Thymus (tissue), 14 donors: ENCODE measurements around the gene HERC3. TPM values are rescaled to one million over a fixed set of nuclear protein-coding genes. Genes with fewer than 3 reads are reported as not detected.

Source experiments
- DNase-seq, 9 donors: peaks; one replicate each; pipeline ENCODE4 v3.0.0-alpha.2; 2013; ENCODE audit warnings: low spot score in 9 of 9, low read depth in 6 of 9, missing footprints in 1 of 9
- H3K27ac ChIP-seq, 2 donors: one replicate each; pipeline ENCODE4 v1.5.1; 2013; ENCODE audit warnings: control low read depth in 1 of 2, low read depth in 1 of 2, low read length in 1 of 2, mild to moderate bottlenecking in 1 of 2, moderate library complexity in 1 of 2
- H3K27me3 ChIP-seq, 2 donors: one replicate each; pipeline ENCODE4 v1.5.1; 2013; ENCODE audit warnings: low read length in 1 of 2; ENCODE audit not compliant: control insufficient read depth in 2 of 2, insufficient read depth in 1 of 2
- H3K36me3 ChIP-seq, 2 donors: one replicate each; pipeline ENCODE4 v1.5.1; 2013; ENCODE audit warnings: low read length in 1 of 2, mild to moderate bottlenecking in 1 of 2, moderate library complexity in 1 of 2; ENCODE audit not compliant: control insufficient read depth in 2 of 2, insufficient read depth in 2 of 2
- H3K4me1 ChIP-seq, 2 donors: one replicate each; pipeline ENCODE4 v1.5.1; 2013; ENCODE audit warnings: low read length in 2 of 2; ENCODE audit not compliant: control insufficient read depth in 2 of 2, insufficient read depth in 2 of 2
- H3K4me3 ChIP-seq, 2 donors: one replicate each; pipeline ENCODE4 v1.5.1; 2013; ENCODE audit warnings: low read length in 2 of 2, control low read depth in 1 of 2, mild to moderate bottlenecking in 1 of 2
- H3K9me3 ChIP-seq, 2 donors: one replicate each; pipeline ENCODE4 v1.5.1; 2013; ENCODE audit warnings: low read length in 1 of 2, mild to moderate bottlenecking in 1 of 2; ENCODE audit not compliant: control insufficient read depth in 2 of 2, insufficient read depth in 1 of 2
- WGBS: extraction: QIAGEN DNeasy Blood & Tissue Kit; methylation state at CpG from one replicate; pipeline ENCODE4 v1.1.7; 2013; 5-methylcytosine and 5-hydroxymethylcytosine counted together
- long read RNA-seq, 10 donors: transcript quantifications; one replicate each; lab custom pipeline, GENCODE V29; 2026
- polyA plus RNA-seq: library from polyadenylated mRNA; stranded (reverse); fragments of 200-250 nt; gene quantifications from one replicate; pipeline ENCODE4 v1.2.3, GENCODE V29; 2013
- total RNA-seq: library from RNA; stranded (reverse); fragments of 120-200 nt; gene quantifications from one replicate; pipeline ENCODE4 v1.2.4, GENCODE V29; 2013
- donor health status: healthy.

The HERC3 gene
- total RNA-seq (10.8 TPM), polyA plus RNA-seq (9.1 TPM)
- long read RNA-seq, donor 1 = 0 reads
- long read RNA-seq, donor 2 = 0 reads
- long read RNA-seq, donor 3, full-length matches to known transcripts = 2 of 11 reads
- long read RNA-seq, donor 3, partial matches to known transcripts = 9 of 11 reads
- long read RNA-seq, donor 3, other reads (novel, unspliced or antisense) = 0 of 11 reads
- long read RNA-seq, donor 4, full-length matches to known transcripts = 1 of 1 reads
- long read RNA-seq, donor 4, partial matches to known transcripts = 0 of 1 reads
- long read RNA-seq, donor 4, other reads (novel, unspliced or antisense) = 0 of 1 reads
- long read RNA-seq, donor 5 = 0 reads
- long read RNA-seq, donor 6, partial matches to known transcripts = 18 of 18 reads
- long read RNA-seq, donor 6, other reads (novel, unspliced or antisense) = 0 of 18 reads
- long read RNA-seq, donor 7, full-length matches to known transcripts = 1 of 1 reads
- long read RNA-seq, donor 7, partial matches to known transcripts = 0 of 1 reads
- long read RNA-seq, donor 7, other reads (novel, unspliced or antisense) = 0 of 1 reads
- long read RNA-seq, donor 8, full-length matches to known transcripts = 1 of 1 reads
- long read RNA-seq, donor 8, partial matches to known transcripts = 0 of 1 reads
- long read RNA-seq, donor 8, other reads (novel, unspliced or antisense) = 0 of 1 reads
- long read RNA-seq, donor 9 = 0 reads
- long read RNA-seq, donor 10 = 0 reads

DNA sequence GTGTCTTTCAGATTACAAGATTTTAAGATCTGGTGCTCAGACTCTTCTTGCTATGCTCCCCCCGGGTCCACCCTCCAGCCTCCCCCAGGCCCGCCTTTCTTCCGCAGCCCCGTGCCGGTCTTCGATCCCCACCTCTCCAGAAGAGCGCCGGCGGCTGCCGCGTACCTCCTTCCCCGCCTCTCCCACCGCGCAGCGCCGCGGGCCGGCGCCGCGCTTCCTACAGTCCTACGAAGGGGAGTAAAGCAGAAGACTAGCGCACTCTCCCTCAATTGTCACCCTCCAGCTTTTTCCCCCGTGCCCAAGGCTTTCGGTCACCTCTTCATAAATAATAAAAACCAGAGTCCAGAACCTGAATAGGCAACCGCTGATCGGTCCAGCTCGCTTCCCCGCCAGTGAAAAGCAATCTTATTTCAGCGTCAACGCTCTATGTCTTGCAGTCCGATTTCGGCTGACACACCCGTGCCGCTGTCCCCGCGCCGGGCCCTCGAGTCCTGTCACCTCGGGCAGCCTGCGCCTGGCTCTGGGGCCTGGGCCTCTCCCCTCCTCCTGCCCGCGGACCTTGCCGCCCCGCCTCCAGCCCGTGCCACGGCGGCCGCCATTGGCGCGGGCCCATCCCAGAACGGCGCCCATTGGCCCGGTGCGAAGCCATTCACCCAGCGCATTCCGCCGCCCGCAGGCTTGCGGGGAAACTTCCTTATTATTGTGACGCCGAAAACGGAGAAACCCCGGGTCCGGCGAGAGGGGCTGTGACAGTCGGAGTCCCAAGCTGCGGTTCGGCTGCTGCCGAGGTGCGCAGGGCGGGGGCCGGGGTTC, at the start of gene HERC3:
HERC3 (plus strand) TSS at position 694 of the 813 bp plus-strand sequence. CDS start 13,344 bp downstream, outside the sequence.
- Histone ChIP-seq H3K4me1 (peaks cover 10 to 12% of the 10 kb centered on the region in 2 donors), H3K27ac (peak within 1 kb of the TSS; percentile 71 to 91), H3K9me3 (no peaks in the 10 kb centered on the region), H3K4me3 (peak within 1 kb of the TSS; percentile 78 to 96), H3K27me3 (peaks cover 4 to 14% of the 10 kb centered on the region in 2 donors), H3K36me3 (peaks cover 4 to 8% of the 10 kb centered on the region in 2 donors)
- WGBS = under 1% methylated on average over 73 of the region's 73 CpGs
- DNase-seq = peak; percentile 66 to 94 (median 81)

DNA sequence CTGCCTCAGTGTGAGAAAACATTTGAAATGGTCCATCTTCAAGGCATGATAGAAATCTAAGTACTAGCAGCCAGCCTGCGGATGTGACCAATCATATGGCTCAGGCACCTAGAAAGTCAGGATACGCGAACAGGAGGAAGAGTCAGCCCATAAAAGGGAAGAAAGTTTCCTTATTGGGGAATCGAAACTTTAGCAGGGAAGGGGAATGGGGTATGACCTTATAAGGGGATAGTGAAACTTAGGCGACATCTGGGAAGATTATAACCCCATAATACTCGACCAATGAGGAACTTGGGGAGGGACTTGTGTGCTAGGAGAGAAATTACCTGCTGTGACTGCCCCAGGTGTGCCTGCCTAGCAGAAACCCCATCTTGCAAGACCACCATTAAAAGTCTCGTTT, 42.5 kb upstream of the HERC3 start:
- Histone ChIP-seq H3K9me3 (no peaks in the 10 kb centered on the region), H3K27ac (no peak overlapping the region), H3K4me3 (no peak overlapping the region), H3K4me1 (no peaks in the 10 kb centered on the region), H3K36me3 (no peaks in the 10 kb centered on the region), H3K27me3 (no peaks in the 10 kb centered on the region)
- DNase-seq = no peak
- WGBS = 95% methylated on average over 7 of the region's 7 CpGs

DNA sequence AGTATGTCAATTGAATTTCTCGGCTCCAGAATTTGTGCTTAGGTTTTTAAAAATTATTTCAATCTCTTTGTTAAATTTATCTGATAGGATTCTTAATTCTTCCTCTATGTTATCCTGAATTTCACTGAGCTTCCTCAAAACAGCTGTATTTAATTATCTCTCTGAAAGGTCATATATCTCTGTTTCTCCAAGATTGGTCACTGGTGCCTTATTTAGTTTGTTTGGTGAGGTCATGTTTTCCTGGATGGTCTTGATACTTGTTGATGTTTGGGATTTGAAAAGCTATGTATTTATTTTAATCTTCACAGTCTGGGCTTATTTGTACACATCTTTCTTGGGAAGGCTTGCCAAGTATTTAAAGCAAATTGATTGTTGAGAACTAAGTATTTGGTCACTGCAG, 24.7 kb upstream of the HERC3 start:
- WGBS = 98% methylated on average over 1 of the region's 1 CpG
- no peak overlapping the region for H3K4me3 ChIP-seq
- no peaks in the 10 kb centered on the region for H3K36me3 ChIP-seq
- H3K27me3 ChIP-seq = no peaks in the 10 kb centered on the region
- no peaks in the 10 kb centered on the region for H3K9me3 ChIP-seq
- H3K27ac ChIP-seq = no peak overlapping the region
- DNase-seq = no peak
- no peaks in the 10 kb centered on the region for H3K4me1 ChIP-seq

DNA sequence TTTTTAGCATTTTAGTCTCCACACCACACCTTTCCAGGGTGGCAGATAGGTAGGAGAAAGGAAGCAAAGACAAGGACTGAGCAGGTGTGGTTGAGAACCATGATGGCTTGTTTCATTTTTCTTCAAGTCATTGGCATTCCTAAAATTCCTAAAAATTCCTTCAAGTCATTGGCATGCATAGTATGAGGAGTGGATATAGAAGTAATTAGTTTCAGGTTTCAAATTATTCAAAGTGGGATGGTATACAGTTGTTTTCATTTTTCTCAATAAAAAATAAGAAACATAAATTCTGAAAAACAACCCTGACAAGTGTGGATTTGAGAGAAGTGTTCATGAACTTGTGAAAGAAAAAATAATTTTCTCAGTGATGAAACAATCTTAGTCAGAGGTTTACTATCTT, 22.3 kb upstream of the HERC3 start:
- H3K4me1 ChIP-seq = no peaks in the 10 kb centered on the region
- H3K9me3 ChIP-seq = no peaks in the 10 kb centered on the region
- H3K4me3 ChIP-seq = no peak overlapping the region
- no peaks in the 10 kb centered on the region for H3K36me3 ChIP-seq
- no peak for DNase-seq
- no peak overlapping the region for H3K27ac ChIP-seq
- H3K27me3 ChIP-seq = no peaks in the 10 kb centered on the region

DNA sequence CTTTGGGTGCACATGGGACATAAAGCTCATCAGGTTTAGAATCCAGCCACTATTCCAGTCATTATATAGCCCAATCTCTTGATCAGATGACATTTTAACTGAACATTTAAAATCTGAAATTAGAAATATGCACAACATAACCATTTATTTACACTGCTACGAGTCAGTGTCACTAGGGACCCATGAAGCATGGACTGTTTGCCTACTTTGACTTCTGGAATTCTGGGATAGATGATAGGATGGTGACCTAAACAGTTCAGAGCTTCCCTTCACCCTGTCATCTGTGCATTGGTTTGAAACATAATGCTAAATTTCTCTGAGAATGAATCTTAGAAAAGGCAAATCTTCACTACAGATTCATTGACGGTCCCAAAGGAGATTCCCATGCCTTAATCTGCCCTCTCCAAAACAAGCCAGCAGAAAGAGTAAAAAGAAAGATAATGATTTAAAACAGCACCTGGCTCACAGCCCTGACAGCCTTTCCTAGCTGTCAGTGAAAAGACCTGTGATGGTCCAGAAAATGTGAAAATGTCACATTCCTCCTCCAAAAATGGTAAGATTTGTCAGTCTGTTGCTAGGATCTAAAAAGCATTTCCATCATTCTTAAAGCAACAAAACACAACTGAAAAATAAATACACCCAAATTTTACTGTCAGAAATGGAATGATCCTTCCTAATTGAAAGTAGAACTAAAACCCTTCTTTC, 18.9 kb upstream of the HERC3 start:
- Histone ChIP-seq H3K36me3 (no peaks in the 10 kb centered on the region), H3K4me1 (no peaks in the 10 kb centered on the region), H3K9me3 (no peaks in the 10 kb centered on the region), H3K4me3 (no peak overlapping the region), H3K27ac (no peak overlapping the region), H3K27me3 (no peaks in the 10 kb centered on the region)
- DNase-seq = no peak
- WGBS = 89% methylated on average over 2 of the region's 2 CpGs

DNA sequence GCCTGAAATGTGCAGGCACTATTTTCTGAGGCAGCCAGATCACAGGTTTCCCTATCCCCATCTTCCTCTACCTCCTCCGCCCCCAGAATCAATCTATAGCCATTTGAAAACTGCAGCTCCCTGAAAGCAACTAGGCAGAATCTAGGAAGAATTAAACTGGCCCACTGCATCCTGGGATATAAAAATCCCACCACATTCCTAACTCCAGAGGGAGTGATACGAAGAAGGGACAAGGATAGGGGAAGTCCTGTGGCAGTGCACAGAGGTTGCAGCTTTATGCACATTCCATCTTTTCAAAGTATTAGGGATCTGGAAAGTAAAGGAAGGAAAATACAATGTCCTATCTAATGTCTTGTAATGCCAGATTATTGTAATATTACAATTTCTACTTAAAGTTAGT, 18.3 kb upstream of the HERC3 start:
- no peaks in the 10 kb centered on the region for H3K27me3 ChIP-seq
- no peaks in the 10 kb centered on the region for H3K4me1 ChIP-seq
- H3K4me3 ChIP-seq = no peak overlapping the region
- H3K9me3 ChIP-seq = no peaks in the 10 kb centered on the region
- WGBS = 97% methylated on average over 2 of the region's 2 CpGs
- H3K27ac ChIP-seq = no peak overlapping the region
- DNase-seq = no peak
- H3K36me3 ChIP-seq = no peaks in the 10 kb centered on the region

DNA sequence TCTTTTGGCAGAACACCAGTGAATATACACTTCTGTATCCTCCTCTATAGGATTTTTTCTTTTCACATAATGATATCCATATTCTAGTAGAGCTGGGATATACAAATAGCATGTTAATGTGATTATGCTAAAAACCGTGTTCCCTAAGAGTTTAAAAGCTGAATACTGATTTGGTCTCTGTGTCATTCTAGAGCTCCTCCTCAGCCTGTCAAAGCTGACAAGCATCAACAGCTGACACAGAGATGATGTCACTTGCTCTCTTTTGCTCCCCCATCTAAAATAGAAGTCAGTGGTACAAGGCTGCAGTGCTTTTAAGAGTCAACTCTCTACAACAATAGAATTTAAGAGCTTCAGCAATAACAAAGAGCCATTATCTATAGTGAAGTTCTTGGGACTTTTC, 17.1 kb upstream of the HERC3 start:
- DNase-seq = no peak
- Histone ChIP-seq H3K27me3 (no peaks in the 10 kb centered on the region), H3K27ac (no peak overlapping the region), H3K36me3 (no peaks in the 10 kb centered on the region), H3K4me1 (no peaks in the 10 kb centered on the region), H3K4me3 (no peak overlapping the region), H3K9me3 (no peaks in the 10 kb centered on the region)
- 97% methylated on average over 1 of the region's 1 CpG for WGBS

DNA sequence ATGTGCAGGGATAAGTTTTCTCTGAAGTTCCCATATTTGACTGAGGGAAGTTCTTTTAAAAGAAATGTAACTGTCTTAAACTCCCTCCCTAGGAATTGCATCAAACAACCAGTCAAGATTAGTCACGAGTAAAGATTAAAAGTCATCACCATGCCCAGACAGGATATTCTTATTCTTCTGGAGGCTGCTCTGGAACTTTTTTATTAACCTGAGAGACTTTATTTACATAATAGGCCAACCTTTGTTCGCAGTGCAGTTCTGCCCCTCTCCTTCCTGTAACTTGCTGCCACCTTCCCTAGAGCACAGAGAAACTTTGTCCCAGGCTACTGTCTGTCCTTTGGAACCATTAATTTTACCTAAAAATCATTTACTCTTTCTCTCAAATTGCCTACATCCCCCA, 9.8 kb upstream of the HERC3 start:
- DNase-seq = no peak
- Histone ChIP-seq H3K27ac (no peak overlapping the region), H3K4me3 (no peak overlapping the region), H3K36me3 (no peaks in the 10 kb centered on the region), H3K4me1 (no peaks in the 10 kb centered on the region), H3K9me3 (no peaks in the 10 kb centered on the region), H3K27me3 (no peaks in the 10 kb centered on the region)
- 98% methylated on average over 2 of the region's 2 CpGs for WGBS
